Trophoblast cell (in vitro differentiated cells and primary cell): ENCODE measurements around the gene TIMM8B.
A peak's percentile ranks its signal among the peaks of the same experiment; 100 is the strongest.

ENCODE experiments used
- DNase-seq, 2 donors: peaks; one replicate each; pipeline ENCODE4 v3.0.0-alpha.2; 2016
- H2AFZ ChIP-seq: 2 replicates; pipeline ENCODE4 v1.6.1; 2013; ENCODE audit warnings: low read length, moderate library complexity, mild to moderate bottlenecking; ENCODE audit not compliant: insufficient read depth, poor library complexity
- H2AK5ac ChIP-seq: 2 replicates; pipeline ENCODE4 v1.6.1; 2013; ENCODE audit warnings: mild to moderate bottlenecking, low read length
- H2BK120ac ChIP-seq: 2 replicates; pipeline ENCODE4 v1.6.1; 2013; ENCODE audit warnings: low read length, mild to moderate bottlenecking, moderate library complexity; ENCODE audit not compliant: insufficient read depth, poor library complexity
- H2BK12ac ChIP-seq: 2 replicates; pipeline ENCODE4 v1.6.1; 2013; ENCODE audit warnings: mild to moderate bottlenecking, low read length, moderate library complexity
- H2BK5ac ChIP-seq: 2 replicates; pipeline ENCODE4 v1.6.1; 2013; ENCODE audit warnings: low read length, low read depth, moderate library complexity, mild to moderate bottlenecking; ENCODE audit not compliant: poor library complexity
- H3K14ac ChIP-seq: 2 replicates; pipeline ENCODE4 v1.6.1; 2013; ENCODE audit warnings: mild to moderate bottlenecking, low read length
- H3K18ac ChIP-seq: 2 replicates; pipeline ENCODE4 v1.6.1; 2013; ENCODE audit warnings: mild to moderate bottlenecking, low read length
- H3K23ac ChIP-seq: 2 replicates; pipeline ENCODE4 v1.6.1; 2013; ENCODE audit warnings: low read length
- H3K27ac ChIP-seq: 2 replicates; pipeline ENCODE4 v1.5.1; 2013; ENCODE audit warnings: low read depth, mild to moderate bottlenecking, inconsistent platforms, low read length, moderate library complexity
- H3K27me3 ChIP-seq: 2 replicates; pipeline ENCODE4 v1.6.1; 2013; ENCODE audit warnings: inconsistent platforms, mild to moderate bottlenecking, low read length, moderate library complexity; ENCODE audit not compliant: insufficient read depth
- H3K36me3 ChIP-seq, 2 experiments: 1 replicate in 1 of 2; 2 replicates in 1 of 2; pipeline ENCODE4 v1.6.1; 2013; ENCODE audit warnings: low read length in 2 of 2, mild to moderate bottlenecking in 2 of 2, moderate library complexity in 1 of 2; ENCODE audit not compliant: insufficient read depth in 2 of 2, control insufficient read depth in 1 of 2
- H3K4ac ChIP-seq: 2 replicates; pipeline ENCODE4 v1.6.1; 2013; ENCODE audit warnings: low read depth, mild to moderate bottlenecking, low read length, moderate library complexity
- H3K4me1 ChIP-seq, 2 experiments: 1 replicate in 1 of 2; 2 replicates in 1 of 2; pipeline ENCODE4 v1.6.1; 2013; ENCODE audit warnings: low read length in 2 of 2, mild to moderate bottlenecking in 2 of 2, moderate library complexity in 1 of 2; ENCODE audit not compliant: insufficient read depth in 2 of 2, control insufficient read depth in 1 of 2
- H3K4me2 ChIP-seq: 2 replicates; pipeline ENCODE4 v1.6.1; 2013; ENCODE audit warnings: inconsistent platforms, mild to moderate bottlenecking, low read length, moderate library complexity
- H3K4me3 ChIP-seq: 2 replicates; pipeline ENCODE4 v1.5.1; 2013; ENCODE audit warnings: mild to moderate bottlenecking, low read depth, low read length, inconsistent platforms
- H3K79me1 ChIP-seq: one replicate; pipeline ENCODE4 v1.6.1; 2013; ENCODE audit warnings: low read length
- H3K79me2 ChIP-seq: 2 replicates; pipeline ENCODE4 v1.6.1; 2013; ENCODE audit warnings: low read length, mild to moderate bottlenecking; ENCODE audit not compliant: control insufficient read depth, insufficient read depth, poor library complexity
- H3K9ac ChIP-seq: 2 replicates; pipeline ENCODE4 v1.6.1; 2013; ENCODE audit warnings: mild to moderate bottlenecking, low read length
- H3K9me3 ChIP-seq: 2 replicates; pipeline ENCODE4 v1.6.1; 2013; ENCODE audit warnings: low read depth, mild to moderate bottlenecking, control low read depth, inconsistent platforms, low read length; ENCODE audit not compliant: insufficient read depth
- H4K12ac ChIP-seq: 2 replicates; pipeline ENCODE4 v1.6.1; 2013; ENCODE audit warnings: low read depth, mild to moderate bottlenecking, low read length, moderate library complexity
- H4K8ac ChIP-seq: 2 replicates; pipeline ENCODE4 v1.6.1; 2013; ENCODE audit warnings: low read depth, mild to moderate bottlenecking, low read length, moderate library complexity
- H4K91ac ChIP-seq: one replicate; pipeline ENCODE4 v1.6.1; 2013; ENCODE audit warnings: low read depth, mild to moderate bottlenecking, low read length, moderate library complexity
- WGBS: extraction: QIAGEN DNeasy Blood & Tissue Kit; methylation state at CpG from one replicate; pipeline ENCODE4 v1.1.7; 2013; ENCODE audit warnings: missing lambda C conversion rate; ENCODE audit not compliant: insufficient read length, insufficient coverage; ENCODE audit errors: extremely low coverage; 5-methylcytosine and 5-hydroxymethylcytosine counted together

TIMM8B gene

GRCh38 chr11:112118176-112118575 is 31.6 kb upstream of the TIMM8B start:
- DNase-seq: no peak
- Histone ChIP-seq H3K4me1 (no peaks in the 10 kb centered on the region), H3K27me3 (no peaks in the 10 kb centered on the region), H3K4ac (no peak overlapping the region), H3K4me3 (no peak overlapping the region), H3K79me2 (no peaks in the 10 kb centered on the region), H4K12ac (no peak overlapping the region), H4K91ac (no peak overlapping the region), H3K36me3 (no peaks in the 10 kb centered on the region), H3K23ac (no peak overlapping the region), H2AFZ (no peak overlapping the region), H2BK5ac (no peak overlapping the region), H2BK12ac (no peak overlapping the region), H3K79me1 (no peaks in the 10 kb centered on the region), H3K4me2 (no peak overlapping the region), H3K9ac (no peak overlapping the region), H2AK5ac (no peak overlapping the region), H3K27ac (no peak overlapping the region), H4K8ac (no peak overlapping the region), H2BK120ac (no peak overlapping the region), H3K18ac (no peak overlapping the region), H3K9me3 (no peaks in the 10 kb centered on the region), H3K14ac (no peak overlapping the region)
- WGBS: no CpG with 5 or more reads among the region's 2 CpGs

GRCh38 chr11:112115386-112115785 is 28.8 kb upstream of the TIMM8B start:
- DNase-seq: no peak
- no CpG with 5 or more reads among the region's 5 CpGs for WGBS

GRCh38 chr11:112114460-112114859 is 27.9 kb upstream of the TIMM8B start:
- no peak overlapping the region for H2BK12ac ChIP-seq
- no peaks in the 10 kb centered on the region for H3K79me1 ChIP-seq
- H3K9ac ChIP-seq: no peak overlapping the region
- H3K4me2 ChIP-seq: no peak overlapping the region
- H3K79me2 ChIP-seq: no peaks in the 10 kb centered on the region
- H2AFZ ChIP-seq: no peak overlapping the region
- H3K27me3 ChIP-seq: no peaks in the 10 kb centered on the region
- H3K36me3 ChIP-seq: no peaks in the 10 kb centered on the region
- H3K4ac ChIP-seq: no peak overlapping the region
- no peaks in the 10 kb centered on the region for H3K9me3 ChIP-seq
- WGBS: no CpG with 5 or more reads among the region's 2 CpGs
- H4K12ac ChIP-seq: no peak overlapping the region
- H3K23ac ChIP-seq: no peak overlapping the region
- no peak overlapping the region for H2BK5ac ChIP-seq
- no peak overlapping the region for H3K4me3 ChIP-seq
- H2AK5ac ChIP-seq: no peak overlapping the region
- H3K18ac ChIP-seq: no peak overlapping the region
- H4K91ac ChIP-seq: no peak overlapping the region
- no peak overlapping the region for H4K8ac ChIP-seq
- no peaks in the 10 kb centered on the region for H3K4me1 ChIP-seq
- no peak overlapping the region for H2BK120ac ChIP-seq
- no peak overlapping the region for H3K27ac ChIP-seq
- no peak overlapping the region for H3K14ac ChIP-seq
- DNase-seq: peak in 1 of 2 donors; percentile 21

More at GRCh38 chr11:112115386-112115785, 28.8 kb upstream of the TIMM8B start:
- Histone ChIP-seq H2BK12ac (no peak overlapping the region), H3K79me1 (no peaks in the 10 kb centered on the region), H4K12ac (no peak overlapping the region), H3K9ac (no peak overlapping the region), H4K91ac (no peak overlapping the region), H3K27ac (no peak overlapping the region), H4K8ac (no peak overlapping the region), H3K4ac (no peak overlapping the region), H2AK5ac (no peak overlapping the region), H3K27me3 (no peaks in the 10 kb centered on the region), H3K36me3 (no peaks in the 10 kb centered on the region), H3K79me2 (no peaks in the 10 kb centered on the region), H3K9me3 (no peaks in the 10 kb centered on the region), H3K14ac (no peak overlapping the region), H3K18ac (no peak overlapping the region), H2BK5ac (no peak overlapping the region), H2AFZ (no peak overlapping the region), H3K4me3 (no peak overlapping the region), H3K23ac (no peak overlapping the region), H3K4me1 (no peaks in the 10 kb centered on the region), H2BK120ac (no peak overlapping the region), H3K4me2 (no peak overlapping the region)

GRCh38 chr11:112113539-112114457 is 27.2 kb upstream of the TIMM8B start:
- no CpG with 5 or more reads among the region's 6 CpGs for WGBS

More at GRCh38 chr11:112113539-112114457, 27.2 kb upstream of the TIMM8B start:
- Histone ChIP-seq H3K27ac (no peak overlapping the region), H2BK5ac (no peak overlapping the region), H4K8ac (no peak overlapping the region), H3K36me3 (no peaks in the 10 kb centered on the region), H3K9me3 (no peaks in the 10 kb centered on the region), H3K79me1 (no peaks in the 10 kb centered on the region), H3K4me2 (no peak overlapping the region), H3K23ac (no peak overlapping the region), H3K4me3 (no peak overlapping the region), H2BK12ac (no peak overlapping the region), H3K18ac (no peak overlapping the region), H4K91ac (no peak overlapping the region), H3K27me3 (no peaks in the 10 kb centered on the region), H3K9ac (no peak overlapping the region), H3K14ac (no peak overlapping the region), H2AK5ac (no peak overlapping the region), H3K4me1 (no peaks in the 10 kb centered on the region), H2AFZ (no peak overlapping the region), H4K12ac (no peak overlapping the region), H3K79me2 (no peaks in the 10 kb centered on the region), H3K4ac (no peak overlapping the region), H2BK120ac (no peak overlapping the region)
- peak in 1 of 2 donors; percentile 73 for DNase-seq
